SK-N-SH (cell line): ENCODE data around the gene GRID2IP. TPM values are rescaled to one million over a fixed set of nuclear protein-coding genes. Genes with fewer than 3 reads are reported as not detected.

Experiments used
- CTCF ChIA-PET: fragments of 300-600, 350-600 bp; formaldehyde crosslinking; extraction: SDS; loops from one replicate; lab custom pipeline; 2021; lab: Yijun Ruan, JAX
- POLR2A ChIA-PET: fragments of 350-600 bp; sonication (Branson Sonifier 250); formaldehyde crosslinking; extraction: SDS; loops from one replicate; lab custom pipeline; 2020; ENCODE audit warnings: antibody characterized with exemption, inconsistent platforms; lab: Yijun Ruan, JAX
- DNase-seq: peaks from one replicate; pipeline ENCODE4 v3.0.0; 2012
- H2AFZ ChIP-seq: fragments of 200-600 bp; sonication (generic); 2 replicates; pipeline ENCODE4 v1.8.1; 2016; ENCODE audit warnings: antibody characterized with exemption, mild to moderate bottlenecking, low read depth
- H3F3A ChIP-seq: fragments of 200-600 bp; sonication (generic); replicated peaks from 2 replicates; pipeline ENCODE3; 2016; ENCODE audit warnings: antibody characterized with exemption, mild to moderate bottlenecking; ENCODE audit not compliant: insufficient read depth
- H3K27ac ChIP-seq, 2 experiments: fragments of 200-500 bp in 1 of 2; fragments of 200-600 bp in 1 of 2; sonication (Bioruptor generic) in 1 of 2; sonication (generic), shearing (Covaris generic) in 1 of 2; 2 replicates each; pipeline versions ENCODE4 v1.5.1 to v1.6.1; 2014 to 2016; ENCODE audit warnings: low read depth in 2 of 2, inconsistent platforms in 1 of 2, low read length in 1 of 2, mild to moderate bottlenecking in 1 of 2, mixed read lengths in 1 of 2
- H3K27me3 ChIP-seq: fragments of 200-600 bp; sonication (generic), shearing (Covaris generic); 2 replicates; pipeline ENCODE4 v1.6.1; 2016; ENCODE audit warnings: mixed run types; ENCODE audit not compliant: insufficient read depth
- H3K36me3 ChIP-seq, 2 experiments: fragments of 200-500 bp in 1 of 2; fragments of 200-600 bp in 1 of 2; sonication (Bioruptor generic) in 1 of 2; sonication (generic) in 1 of 2; replicated peaks in 1 of 2; 2 replicates each; pipeline versions ENCODE3 to v1.5.1; 2014 to 2016; ENCODE audit warnings: low read length in 1 of 2, mild to moderate bottlenecking in 1 of 2; ENCODE audit not compliant: insufficient read depth in 2 of 2, control insufficient read depth in 1 of 2
- H3K4me1 ChIP-seq, 2 experiments: fragments of 200-500 bp in 1 of 2; fragments of 200-600 bp in 1 of 2; sonication (Bioruptor generic) in 1 of 2; sonication (generic), shearing (Covaris generic) in 1 of 2; 2 replicates each; pipeline versions ENCODE4 v1.5.1 to v1.6.1; 2014 to 2016; ENCODE audit warnings: low read depth in 1 of 2, low read length in 1 of 2, mixed run types in 1 of 2; ENCODE audit not compliant: insufficient read depth in 2 of 2, control insufficient read depth in 1 of 2
- H3K4me2 ChIP-seq: fragments of 200-600 bp; sonication (generic), shearing (Covaris generic); 2 replicates; pipeline ENCODE4 v1.6.1; 2017; ENCODE audit warnings: mixed run types
- H3K4me3 ChIP-seq, 2 experiments: fragments of 200-500 bp in 1 of 2; fragments of 200-600 bp in 1 of 2; sonication (Bioruptor generic) in 1 of 2; sonication (generic), shearing (Covaris generic) in 1 of 2; 2 replicates each; pipeline versions ENCODE4 v1.5.1 to v1.8.1; 2014 to 2016; ENCODE audit warnings: low read depth in 2 of 2, inconsistent platforms in 1 of 2, low read length in 1 of 2, mild to moderate bottlenecking in 1 of 2, mixed read lengths in 1 of 2, moderate library complexity in 1 of 2
- H3K79me2 ChIP-seq: fragments of 200-600 bp; sonication (generic); 2 replicates; pipeline ENCODE4 v1.8.1; 2017; ENCODE audit warnings: mild to moderate bottlenecking; ENCODE audit not compliant: insufficient read depth
- H3K9ac ChIP-seq: fragments of 200-600 bp; sonication (generic); 2 replicates; pipeline ENCODE4 v1.6.1; 2017; ENCODE audit warnings: mixed run types
- H3K9me2 ChIP-seq: fragments of 200-600 bp; sonication (generic); 2 replicates; pipeline ENCODE4 v1.6.1; 2017; ENCODE audit warnings: mixed run types
- H3K9me3 ChIP-seq: fragments of 200-600 bp; sonication (generic); 2 replicates; pipeline ENCODE4 v1.6.1; 2017; ENCODE audit warnings: mixed run types, mild to moderate bottlenecking, moderate library complexity
- H4K20me1 ChIP-seq: fragments of 200-600 bp; sonication (generic); 2 replicates; pipeline ENCODE4 v1.6.1; 2017; ENCODE audit warnings: mild to moderate bottlenecking, mixed run types; ENCODE audit not compliant: insufficient read depth
- GABPA ChIP-seq: IDR thresholded peaks from 2 replicates; pipeline ENCODE4 v1.4.0; 2012; ENCODE audit warnings: low read depth, mild to moderate bottlenecking
- GATA2 ChIP-seq: sonication (generic); formaldehyde crosslinking; IDR thresholded peaks from 2 replicates; pipeline ENCODE4 v1.5.0; 2020; ENCODE audit warnings: mild to moderate bottlenecking, missing genetic modification reagents
- MAX ChIP-seq: IDR thresholded peaks from 2 replicates; pipeline ENCODE4 v1.4.0; 2012; ENCODE audit warnings: low read depth
- MXI1 ChIP-seq: IDR thresholded peaks from 2 replicates; pipeline ENCODE4 v1.6.1; 2012; ENCODE audit warnings: mild to moderate bottlenecking, low read depth, low read length, improper control_type of control experiment
- RAD21 ChIP-seq: IDR thresholded peaks from 2 replicates; pipeline ENCODE4 v1.6.1; 2012; ENCODE audit warnings: mild to moderate bottlenecking, low read length
- RFX5 ChIP-seq: IDR thresholded peaks from 2 replicates; pipeline ENCODE4 v1.6.1; 2012; ENCODE audit warnings: mild to moderate bottlenecking, improper control_type of control experiment, low read length
- SMC3 ChIP-seq: IDR thresholded peaks from 2 replicates; pipeline ENCODE4 v1.6.1; 2012; ENCODE audit warnings: low read depth, low read length, improper control_type of control experiment
- TAF1 ChIP-seq: IDR thresholded peaks from 2 replicates; pipeline ENCODE4 v1.6.1; 2012; ENCODE audit warnings: low read depth, mild to moderate bottlenecking, low read length, moderate library complexity, borderline replicate concordance
- TEAD4 ChIP-seq: IDR thresholded peaks from 2 replicates; pipeline ENCODE4 v1.4.0; 2012; ENCODE audit warnings: mild to moderate bottlenecking, borderline replicate concordance; ENCODE audit not compliant: insufficient read depth
- YY1 ChIP-seq: IDR thresholded peaks from 2 replicates; pipeline ENCODE4 v1.4.0; 2012; ENCODE audit warnings: low read depth, mild to moderate bottlenecking
- WGBS: methylation state at CpG from one replicate; pipeline ENCODE4 v1.1.6; 2017; ENCODE audit warnings: low lambda C conversion rate; 5-methylcytosine and 5-hydroxymethylcytosine counted together
- polyA plus RNA-seq, 3 experiments: library from polyadenylated mRNA; depleted of rRNA; stranded (reverse); fragments of >200 nt; gene quantifications; 2 replicates each; pipeline ENCODE4 v1.2.3, GENCODE V29; 2012
- TF ChIP-seq, protein P1 (sequence below): fragments of 200-600 bp; sonication (generic); IDR thresholded peaks from 2 replicates; pipeline ENCODE4 v1.6.1; 2017; ENCODE audit warnings: antibody characterized with exemption, mild to moderate bottlenecking, moderate library complexity
- TF ChIP-seq, protein P2 (sequence below): fragments of 150-350 bp; IDR thresholded peaks from 2 replicates; pipeline ENCODE4 v1.6.1; 2017; ENCODE audit warnings: antibody characterized with exemption, low read length, low read depth, borderline replicate concordance

GRID2IP gene
- polyA plus RNA-seq, 1 of the 3 experiments (the other 2 are of a cell fraction) = 0.03 TPM

GRCh38 chr7:6520163-6520981, 30.9 kb downstream of the GRID2IP start:
- Histone ChIP-seq H3K9ac (no peak overlapping the region), H4K20me1 (no peaks in the 10 kb centered on the region), H3K79me2 (no peaks in the 10 kb centered on the region), H3K4me3 (no peak overlapping the region), H3K9me2 (no peaks in the 10 kb centered on the region), H3F3A (no peaks in the 10 kb centered on the region), H2AFZ (no peak overlapping the region), H3K9me3 (no peaks in the 10 kb centered on the region), H3K36me3 (no peaks in the 10 kb centered on the region), H3K27me3 (peaks cover 24% of the 10 kb centered on the region), H3K4me2 (no peak overlapping the region), H3K4me1 (peaks cover 0 to 3% of the 10 kb centered on the region in 2 experiments; a peak in 1 of 4 replicates), H3K27ac (no peak overlapping the region)
- TF ChIP-seq MXI1 = no peak
- TF ChIP-seq RFX5 = no peak
- TF ChIP-seq, protein P1, sequence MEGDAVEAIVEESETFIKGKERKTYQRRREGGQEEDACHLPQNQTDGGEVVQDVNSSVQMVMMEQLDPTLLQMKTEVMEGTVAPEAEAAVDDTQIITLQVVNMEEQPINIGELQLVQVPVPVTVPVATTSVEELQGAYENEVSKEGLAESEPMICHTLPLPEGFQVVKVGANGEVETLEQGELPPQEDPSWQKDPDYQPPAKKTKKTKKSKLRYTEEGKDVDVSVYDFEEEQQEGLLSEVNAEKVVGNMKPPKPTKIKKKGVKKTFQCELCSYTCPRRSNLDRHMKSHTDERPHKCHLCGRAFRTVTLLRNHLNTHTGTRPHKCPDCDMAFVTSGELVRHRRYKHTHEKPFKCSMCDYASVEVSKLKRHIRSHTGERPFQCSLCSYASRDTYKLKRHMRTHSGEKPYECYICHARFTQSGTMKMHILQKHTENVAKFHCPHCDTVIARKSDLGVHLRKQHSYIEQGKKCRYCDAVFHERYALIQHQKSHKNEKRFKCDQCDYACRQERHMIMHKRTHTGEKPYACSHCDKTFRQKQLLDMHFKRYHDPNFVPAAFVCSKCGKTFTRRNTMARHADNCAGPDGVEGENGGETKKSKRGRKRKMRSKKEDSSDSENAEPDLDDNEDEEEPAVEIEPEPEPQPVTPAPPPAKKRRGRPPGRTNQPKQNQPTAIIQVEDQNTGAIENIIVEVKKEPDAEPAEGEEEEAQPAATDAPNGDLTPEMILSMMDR = no peak
- TF ChIP-seq, protein P2, sequence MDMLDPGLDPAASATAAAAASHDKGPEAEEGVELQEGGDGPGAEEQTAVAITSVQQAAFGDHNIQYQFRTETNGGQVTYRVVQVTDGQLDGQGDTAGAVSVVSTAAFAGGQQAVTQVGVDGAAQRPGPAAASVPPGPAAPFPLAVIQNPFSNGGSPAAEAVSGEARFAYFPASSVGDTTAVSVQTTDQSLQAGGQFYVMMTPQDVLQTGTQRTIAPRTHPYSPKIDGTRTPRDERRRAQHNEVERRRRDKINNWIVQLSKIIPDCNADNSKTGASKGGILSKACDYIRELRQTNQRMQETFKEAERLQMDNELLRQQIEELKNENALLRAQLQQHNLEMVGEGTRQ = no peak
- no peak for TF ChIP-seq GATA2
- TF ChIP-seq YY1 = no peak
- no peak for TF ChIP-seq TEAD4
- no peak for TF ChIP-seq GABPA
- DNase-seq = no peak
- ChIA-PET POLR2A (no interaction called here), CTCF (interaction anchor here (0.6 to 2.8 kb wide), 5 partner anchors 11 to 410 kb away, joined by 3 to 11 read pairs (median 4); partner anchors contain the start of gene INTS15)
- whole genome bisulfite sequencing = 74% methylated on average over 23 of the region's 24 CpGs

DNA sequence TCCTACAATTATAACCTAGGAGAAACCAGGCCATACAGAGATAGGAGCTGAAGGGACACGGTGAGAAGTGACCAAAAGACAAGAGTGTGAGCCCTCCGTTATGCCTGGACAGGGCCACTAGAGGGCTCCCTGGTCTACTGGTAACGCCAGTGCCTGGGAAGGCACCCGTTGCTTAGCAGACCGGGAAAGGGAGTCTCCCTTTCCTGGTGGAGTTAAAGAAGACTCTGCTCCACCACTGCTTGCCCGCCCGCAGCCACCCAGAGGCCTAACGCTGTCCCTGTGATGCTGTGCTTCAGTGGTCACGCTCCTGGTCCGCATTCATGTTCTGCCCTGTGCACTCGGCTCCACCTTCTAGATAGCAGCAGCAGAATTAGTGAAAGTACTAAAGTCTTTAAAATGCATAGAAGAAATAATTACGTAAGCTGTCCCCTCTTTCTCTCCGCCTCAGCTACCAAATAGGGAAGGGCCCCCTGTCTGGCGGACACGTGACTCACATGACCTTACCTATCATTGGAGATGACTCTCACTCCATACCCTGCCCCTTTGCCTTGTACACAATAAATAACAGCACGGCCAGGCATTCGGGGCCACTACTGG, 34.8 kb downstream of the GRID2IP start:
- no peaks in the 10 kb centered on the region for H3K9me2 ChIP-seq
- H3K9ac ChIP-seq = no peak overlapping the region
- peak; percentile 85 for DNase-seq
- H2AFZ ChIP-seq = peak overlapping the region; percentile 44
- 28% methylated on average over 17 of the region's 17 CpGs for WGBS
- no peaks in the 10 kb centered on the region for H3K36me3 ChIP-seq
- H4K20me1 ChIP-seq = no peaks in the 10 kb centered on the region
- no peak overlapping the region for H3K27ac ChIP-seq
- no peaks in the 10 kb centered on the region for H3K9me3 ChIP-seq
- H3F3A ChIP-seq = no peaks in the 10 kb centered on the region
- CTCF ChIA-PET = interaction anchor here (0.6 to 6.5 kb wide), 35 partner anchors 9 to 869 kb away, joined by 3 to 85 read pairs (median 4); partner anchors contain the start of genes INTS15 and ZDHHC4
- POLR2A ChIA-PET = interaction anchor here (1.0 to 1.6 kb wide), 2 partner anchors 43 to 60 kb away, joined by 3 to 4 read pairs; no protein-coding TSS in a partner anchor
- peaks cover 6% of the 10 kb centered on the region; the same call in 1 of the 2 replicates for H3K27me3 ChIP-seq
- H3K79me2 ChIP-seq = no peaks in the 10 kb centered on the region
- peak overlapping the region; percentile 48; the same call in 1 of the 2 replicates for H3K4me2 ChIP-seq
- H3K4me1 ChIP-seq = peaks cover 0 to 3% of the 10 kb centered on the region in 2 experiments; a peak in 1 of 4 replicates
- TF ChIP-seq, protein P1 = peak; percentile 89
- TF ChIP-seq RAD21 = peak; percentile 87
- TF ChIP-seq TEAD4 = no peak
- TF ChIP-seq GABPA = no peak
- no peak for TF ChIP-seq MAX
- TF ChIP-seq TAF1 = no peak
- TF ChIP-seq SMC3 = peak; percentile 85
- H3K4me3 ChIP-seq = peak overlapping the region in 1 of 2 experiments; percentile 42; a peak in 2 of 4 replicates
